ENCODE measurements around the gene FANCF.
"Not testable (repeated sequence)": the region's sequence is repeated elsewhere in the genome, so short reads cannot be mapped to it uniquely, and the experiment has no call there.

Gene FANCF

DNA sequence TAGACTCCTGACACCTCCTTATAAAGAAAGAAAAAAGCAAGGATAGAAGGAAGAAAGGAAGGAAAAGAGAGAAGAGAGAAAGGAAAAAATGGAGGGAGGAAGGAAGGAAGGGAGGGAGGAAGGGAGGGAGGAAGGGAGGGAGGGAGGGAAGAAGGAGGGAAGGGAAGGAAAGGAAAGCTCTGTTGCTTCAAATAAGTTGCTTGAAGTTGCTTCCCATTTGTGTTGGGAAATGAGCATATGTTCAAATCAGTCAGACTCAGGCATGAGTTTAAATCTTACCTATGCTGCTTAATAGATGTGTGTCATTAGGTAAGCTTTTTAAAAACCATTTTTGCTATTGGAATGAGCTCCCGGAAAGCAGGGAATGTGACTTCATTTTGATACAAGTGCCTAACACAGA is 34.2 kb upstream of the FANCF start:
- TF ChIP-seq POLR2AphosphoS5 (IDR thresholded peaks at IDR 0.05; ENCODE audit: low read depth, low read length): no peak
- TF ChIP-seq POU2F2 (IDR thresholded peaks at IDR 0.05; ENCODE audit: low read depth, low read length): no peak
- no peak for TF ChIP-seq SPI1 (IDR thresholded peaks at IDR 0.05; ENCODE audit: low read depth, low read length)
- TF ChIP-seq PAX5 (IDR thresholded peaks at IDR 0.05; ENCODE audit: insufficient read depth, low read length, severe bottlenecking): no peak
- TF ChIP-seq TAF1 (IDR thresholded peaks at IDR 0.05; ENCODE audit: low read depth, low read length): no peak
- TF ChIP-seq POLR2A (IDR thresholded peaks at IDR 0.05; ENCODE audit: low read depth, low read length): no peak
- DNase-seq (ENCODE audit: insufficient read length, low spot score) (no peak), FAIRE-seq (no peak)

- peak; percentile 86 for FAIRE-seq
- TF ChIP-seq POU2F2 (IDR thresholded peaks at IDR 0.05; ENCODE audit: low read depth, low read length) (no peak), SPI1 (IDR thresholded peaks at IDR 0.05; ENCODE audit: low read depth, low read length) (peak; percentile 61)
- DNase-seq (ENCODE audit: insufficient read length, low spot score): no peak
These were observed 31.6 kb upstream of the FANCF start for GRCh38 chr11:22657101-22657694.

DNA sequence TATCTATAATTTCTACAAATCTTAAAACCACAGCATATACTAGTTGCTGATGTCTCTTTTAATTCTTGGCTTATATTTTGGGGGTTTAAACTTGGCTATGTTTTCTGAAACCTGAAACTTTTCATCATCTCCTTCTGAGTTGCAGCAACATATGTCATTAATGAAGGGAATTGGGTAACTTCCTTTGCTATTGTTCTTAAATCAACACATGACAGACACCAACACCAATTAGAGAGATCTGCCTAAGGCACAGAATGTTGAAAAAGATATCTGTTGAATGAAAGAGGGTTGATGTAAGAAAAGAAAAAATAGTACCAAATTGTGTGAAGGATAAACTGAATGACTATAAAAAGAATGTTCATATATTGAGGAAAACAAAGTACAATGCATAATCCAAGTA is 30.5 kb upstream of the FANCF start:
- TF ChIP-seq TAF1 (IDR thresholded peaks at IDR 0.05; ENCODE audit: low read depth, low read length) (no peak), POLR2A (IDR thresholded peaks at IDR 0.05; ENCODE audit: low read depth, low read length) (no peak), POU2F2 (IDR thresholded peaks at IDR 0.05; ENCODE audit: low read depth, low read length) (no peak), POLR2AphosphoS5 (IDR thresholded peaks at IDR 0.05; ENCODE audit: low read depth, low read length) (no peak), SPI1 (IDR thresholded peaks at IDR 0.05; ENCODE audit: low read depth, low read length) (no peak), PAX5 (IDR thresholded peaks at IDR 0.05; ENCODE audit: insufficient read depth, low read length, severe bottlenecking) (no peak)
- DNase-seq (ENCODE audit: insufficient read length, low spot score): no peak
- no peak for FAIRE-seq

GRCh38 chr11:22652346-22652745 is 26.7 kb upstream of the FANCF start:
- not testable (repeated sequence) for DNase-seq (ENCODE audit: insufficient read length, low spot score); FAIRE-seq

DNA sequence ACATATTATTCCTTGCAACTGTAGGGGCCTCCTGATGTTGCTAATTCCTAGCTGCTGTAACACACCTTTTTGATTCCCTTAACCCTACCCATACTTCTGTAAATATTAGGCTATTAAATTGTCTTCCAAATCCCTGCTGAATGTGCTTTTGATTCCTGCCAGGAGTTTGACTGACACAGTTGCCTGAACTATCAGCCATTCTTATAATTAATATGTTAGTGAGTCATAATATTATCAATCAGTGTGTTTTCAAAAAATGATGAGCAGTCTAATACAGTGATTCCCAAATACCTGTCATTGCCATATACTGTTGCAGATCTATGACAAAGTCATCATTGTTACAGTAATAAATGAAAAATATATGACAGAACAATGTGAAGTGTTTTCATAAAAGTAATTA is 15.9 kb upstream of the FANCF start:
- TF ChIP-seq SPI1 (IDR thresholded peaks at IDR 0.05; ENCODE audit: low read depth, low read length) (no peak), POU2F2 (IDR thresholded peaks at IDR 0.05; ENCODE audit: low read depth, low read length) (no peak), POLR2AphosphoS5 (IDR thresholded peaks at IDR 0.05; ENCODE audit: low read depth, low read length) (no peak), PAX5 (IDR thresholded peaks at IDR 0.05; ENCODE audit: insufficient read depth, low read length, severe bottlenecking) (no peak), POLR2A (IDR thresholded peaks at IDR 0.05; ENCODE audit: low read depth, low read length) (no peak), TAF1 (IDR thresholded peaks at IDR 0.05; ENCODE audit: low read depth, low read length) (no peak)
- FAIRE-seq (no peak), DNase-seq (ENCODE audit: insufficient read length, low spot score) (no peak)

GRCh38 chr11:22640862-22641261 is 15.2 kb upstream of the FANCF start:
- TF ChIP-seq TAF1 (IDR thresholded peaks at IDR 0.05; ENCODE audit: low read depth, low read length) (no peak), POLR2A (IDR thresholded peaks at IDR 0.05; ENCODE audit: low read depth, low read length) (no peak), PAX5 (IDR thresholded peaks at IDR 0.05; ENCODE audit: insufficient read depth, low read length, severe bottlenecking) (no peak), POU2F2 (IDR thresholded peaks at IDR 0.05; ENCODE audit: low read depth, low read length) (no peak), SPI1 (IDR thresholded peaks at IDR 0.05; ENCODE audit: low read depth, low read length) (no peak), POLR2AphosphoS5 (IDR thresholded peaks at IDR 0.05; ENCODE audit: low read depth, low read length) (no peak)
- no peak for FAIRE-seq
- DNase-seq (ENCODE audit: insufficient read length, low spot score): no peak

DNA sequence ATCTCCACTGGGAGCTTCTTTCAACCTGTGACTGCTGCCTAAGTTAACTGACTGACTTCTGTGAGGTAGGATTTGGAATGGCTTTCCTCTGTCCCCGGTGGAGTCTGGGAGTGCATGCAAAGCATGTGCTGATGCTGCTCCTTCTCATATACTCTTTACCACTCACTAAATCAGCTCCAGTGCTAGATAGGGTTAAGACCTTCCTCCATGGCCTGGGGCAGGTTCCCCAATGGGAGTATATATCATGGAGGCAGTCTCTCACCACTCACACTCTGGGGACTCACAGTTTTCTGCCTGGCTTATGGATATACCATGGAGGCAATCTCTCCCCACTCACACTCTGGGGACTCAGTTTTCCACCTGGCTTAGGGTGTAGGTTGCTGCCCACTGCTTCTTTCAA is 10.1 kb upstream of the FANCF start:
- no peak for DNase-seq (ENCODE audit: insufficient read length, low spot score)
- TF ChIP-seq POLR2AphosphoS5 (IDR thresholded peaks at IDR 0.05; ENCODE audit: low read depth, low read length): no peak
- TF ChIP-seq TAF1 (IDR thresholded peaks at IDR 0.05; ENCODE audit: low read depth, low read length): no peak
- FAIRE-seq: no peak

GRCh38 chr11:22634897-22635629 is 9.4 kb upstream of the FANCF start:
- TF ChIP-seq TAF1 (IDR thresholded peaks at IDR 0.05; ENCODE audit: low read depth, low read length) (no peak), POU2F2 (IDR thresholded peaks at IDR 0.05; ENCODE audit: low read depth, low read length) (no peak), POLR2A (IDR thresholded peaks at IDR 0.05; ENCODE audit: low read depth, low read length) (no peak), SPI1 (IDR thresholded peaks at IDR 0.05; ENCODE audit: low read depth, low read length) (no peak), PAX5 (IDR thresholded peaks at IDR 0.05; ENCODE audit: insufficient read depth, low read length, severe bottlenecking) (no peak), POLR2AphosphoS5 (IDR thresholded peaks at IDR 0.05; ENCODE audit: low read depth, low read length) (no peak)
- FAIRE-seq (no peak), DNase-seq (ENCODE audit: insufficient read length, low spot score) (no peak)

GRCh38 chr11:22633354-22633902 is 7.8 kb upstream of the FANCF start:
- no peak for FAIRE-seq

DNA sequence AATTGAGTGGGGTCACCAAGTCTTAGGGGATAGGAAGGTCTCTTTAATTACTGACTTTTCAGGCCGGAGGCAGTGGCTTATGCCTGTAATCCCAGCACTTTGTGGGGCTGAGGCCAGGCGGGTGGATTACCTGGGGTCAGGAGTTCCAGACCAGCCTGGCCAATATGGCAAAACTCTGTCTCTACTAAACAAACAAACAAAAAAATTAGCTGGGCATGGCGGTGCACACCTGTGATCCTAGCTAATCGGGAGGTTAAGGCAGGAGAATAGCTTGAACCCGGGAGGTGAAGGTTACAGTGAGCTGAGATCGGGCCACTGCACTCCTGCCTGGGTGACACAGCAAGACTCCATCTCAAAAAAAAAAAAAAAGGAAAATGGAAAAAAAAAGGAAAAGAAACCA is 1.8 kb upstream of the FANCF start:
- DNase-seq (ENCODE audit: insufficient read length, low spot score) (no peak), FAIRE-seq (no peak)
- no peak for TF ChIP-seq POLR2A (IDR thresholded peaks at IDR 0.05; ENCODE audit: low read depth, low read length)
- no peak for TF ChIP-seq TAF1 (IDR thresholded peaks at IDR 0.05; ENCODE audit: low read depth, low read length)
- no peak for TF ChIP-seq POU2F2 (IDR thresholded peaks at IDR 0.05; ENCODE audit: low read depth, low read length)
- TF ChIP-seq PAX5 (IDR thresholded peaks at IDR 0.05; ENCODE audit: insufficient read depth, low read length, severe bottlenecking): no peak
- no peak for TF ChIP-seq SPI1 (IDR thresholded peaks at IDR 0.05; ENCODE audit: low read depth, low read length)
- no peak for TF ChIP-seq POLR2AphosphoS5 (IDR thresholded peaks at IDR 0.05; ENCODE audit: low read depth, low read length)

More at GRCh38 chr11:22633354-22633902, 7.8 kb upstream of the FANCF start:
- DNase-seq (ENCODE audit: insufficient read length, low spot score): no peak
- no peak for TF ChIP-seq POLR2AphosphoS5 (IDR thresholded peaks at IDR 0.05; ENCODE audit: low read depth, low read length)
